Kidney (tissue), 14 donors: Measurements from ENCODE around the gene DACT2. TPM values are rescaled to one million over a fixed set of nuclear protein-coding genes. Genes with fewer than 3 reads are reported as not detected.

ENCODE experiments used
- DNase-seq, 5 donors: peaks; one replicate each; pipeline ENCODE4 v3.0.0-alpha.2; 2013 to 2020
- FAIRE-seq: peaks from 2 replicates; lab custom pipeline; 2012; peaks lifted over from hg19 to GRCh38; lab: Jason Lieb, UNC
- H3K27ac ChIP-seq, 2 donors: one replicate each; pipeline ENCODE4 v1.7.0; 2013; ENCODE audit warnings: low read depth in 2 of 2, low read length in 2 of 2, inconsistent platforms in 1 of 2
- H3K27me3 ChIP-seq: one replicate; pipeline ENCODE4 v1.7.1; 2013; ENCODE audit warnings: low read length, inconsistent platforms; ENCODE audit not compliant: control insufficient read depth, insufficient read depth
- H3K36me3 ChIP-seq, 3 donors: one replicate each; pipeline versions ENCODE4 v1.7.0 to v1.7.1; 2013; ENCODE audit warnings: low read length in 3 of 3, control low read depth in 1 of 3, inconsistent platforms in 1 of 3; ENCODE audit not compliant: insufficient read depth in 3 of 3, control insufficient read depth in 2 of 3
- H3K4me1 ChIP-seq, 3 donors: one replicate each; pipeline versions ENCODE4 v1.7.0 to v1.7.1; 2013; ENCODE audit warnings: low read length in 3 of 3, inconsistent platforms in 1 of 3, low read depth in 1 of 3; ENCODE audit not compliant: control insufficient read depth in 2 of 3, insufficient read depth in 2 of 3
- H3K4me3 ChIP-seq, 3 donors: one replicate each; pipeline versions ENCODE4 v1.7.0 to v1.8.1; 2013; ENCODE audit warnings: low read length in 3 of 3, control low read depth in 1 of 3, inconsistent platforms in 1 of 3
- H3K9ac ChIP-seq, 3 donors: one replicate each; pipeline versions ENCODE4 v1.7.0 to v1.7.1; 2013; ENCODE audit warnings: low read length in 3 of 3, control low read depth in 1 of 3, inconsistent platforms in 1 of 3
- H3K9me3 ChIP-seq, 3 donors: one replicate each; pipeline versions ENCODE4 v1.7.0 to v1.7.1; 2013; ENCODE audit warnings: low read length in 3 of 3, control low read depth in 1 of 3, inconsistent platforms in 1 of 3; ENCODE audit not compliant: control insufficient read depth in 2 of 3, insufficient read depth in 1 of 3
- CTCF ChIP-seq: IDR thresholded peaks from 3 replicates; pipeline ENCODE4 v1.5.1; 2012; ENCODE audit warnings: mild to moderate bottlenecking, moderate library complexity, borderline replicate concordance; ENCODE audit not compliant: insufficient read depth; ENCODE audit errors: extremely low read depth
- intact Hi-C: fragments of 100-400 bp; cut with DNase I; formaldehyde crosslinking; loops from one replicate; pipeline ENCODE4 v1.11.1; 2022
- polyA plus RNA-seq: library from polyadenylated mRNA; stranded (reverse); fragments of 350-450 nt; fragmentation: Illumina TruSeq; extraction: RNeasy Lipid Tissue Mini Kit (QIAGEN cat#74804); gene quantifications from one replicate; pipeline ENCODE4 v1.2.3, GENCODE V29; 2014; ENCODE audit warnings: low read depth, low replicate concordance; ENCODE audit not compliant: insufficient read depth
- total RNA-seq: library from RNA; stranded (reverse); fragmentation: NEBNext Ultra II Directional; extraction: Animal tissue kit (Norgen Biotek cat#: 25700); gene quantifications from one replicate; pipeline ENCODE4 v1.2.1, GENCODE V29; 2021
- donor health status: control.
- donor health status: control.
- donor health status: control.
- donor health status: control.
- donor health status: control.
- donor health status: DM: yes; HTN: yes; CAD: no.
- donor health status: Normal renal cell carcinoma (clear cell type).

The DACT2 gene
- total and polyA plus RNA-seq, 2 donors from 2014 or later, result 4.8 to 5.0 TPM

GRCh38 chr6:168310945-168311344 lies 8.6 kb downstream of the DACT2 start:
- peaks cover 0 to 2% (median 0%) of the 10 kb centered on the region in 3 donors for H3K36me3 ChIP-seq
- no peaks in the 10 kb centered on the region for H3K27me3 ChIP-seq
- no peak overlapping the region for H3K27ac ChIP-seq
- TF ChIP-seq CTCF, result no peak
- H3K4me1 ChIP-seq, result peaks cover 15 to 17% (median 16%) of the 10 kb centered on the region in 3 donors
- peak in 2 of 5 donors; percentile 50 for DNase-seq
- intact Hi-C loops, result no loop called here
- FAIRE-seq, result no peak
- H3K9ac ChIP-seq, result no peak overlapping the region
- no peaks in the 10 kb centered on the region for H3K9me3 ChIP-seq
- no peak overlapping the region for H3K4me3 ChIP-seq

GRCh38 chr6:168310403-168310802 lies 9.2 kb downstream of the DACT2 start:
- Histone ChIP-seq H3K36me3 (peaks cover 0 to 2% (median 0%) of the 10 kb centered on the region in 3 donors), H3K9me3 (no peaks in the 10 kb centered on the region), H3K4me3 (no peak overlapping the region), H3K9ac (no peak overlapping the region), H3K4me1 (peaks cover 12 to 16% (median 12%) of the 10 kb centered on the region in 3 donors), H3K27me3 (no peaks in the 10 kb centered on the region), H3K27ac (no peak overlapping the region)
- DNase-seq (peak in 1 of 5 donors; percentile 52), FAIRE-seq (no peak)
- intact Hi-C loops, result no loop called here
- TF ChIP-seq CTCF, result no peak

- Histone ChIP-seq H3K36me3 (peaks cover 0 to 2% (median 0%) of the 10 kb centered on the region in 3 donors), H3K4me3 (no peak overlapping the region), H3K4me1 (peaks cover 8 to 16% (median 11%) of the 10 kb centered on the region in 3 donors), H3K9me3 (no peaks in the 10 kb centered on the region), H3K27me3 (no peaks in the 10 kb centered on the region), H3K9ac (no peak overlapping the region), H3K27ac (no peak overlapping the region)
- TF ChIP-seq CTCF, result no peak
- intact Hi-C loops, result no loop called here
- no peak for FAIRE-seq
- DNase-seq, result peak in 1 of 5 donors; percentile 49
Measured at GRCh38 chr6:168309997-168310396, 9.6 kb downstream of the DACT2 start.

GRCh38 chr6:168309183-168309582 lies 10.4 kb downstream of the DACT2 start:
- FAIRE-seq, result no peak
- Histone ChIP-seq H3K9ac (no peak overlapping the region), H3K4me1 (peaks cover 3 to 10% (median 8%) of the 10 kb centered on the region in 3 donors), H3K27ac (no peak overlapping the region), H3K4me3 (no peak overlapping the region), H3K27me3 (no peaks in the 10 kb centered on the region), H3K9me3 (no peaks in the 10 kb centered on the region), H3K36me3 (peaks cover 0 to 2% (median 0%) of the 10 kb centered on the region in 3 donors)
- intact Hi-C loops, result no loop called here
- TF ChIP-seq CTCF, result no peak
- no peak for DNase-seq
